GM19452 (cell line): ENCODE results near the gene TCF7.
A peak's percentile ranks its signal among the peaks of the same experiment; 100 is the strongest.

Experiments used
- ATAC-seq: cut with Tn5 transposase; IDR thresholded peaks from one replicate; pipeline ENCODE4 v1.9.1; 2021; ENCODE audit not compliant: unreplicated experiment

Gene TCF7

DNA sequence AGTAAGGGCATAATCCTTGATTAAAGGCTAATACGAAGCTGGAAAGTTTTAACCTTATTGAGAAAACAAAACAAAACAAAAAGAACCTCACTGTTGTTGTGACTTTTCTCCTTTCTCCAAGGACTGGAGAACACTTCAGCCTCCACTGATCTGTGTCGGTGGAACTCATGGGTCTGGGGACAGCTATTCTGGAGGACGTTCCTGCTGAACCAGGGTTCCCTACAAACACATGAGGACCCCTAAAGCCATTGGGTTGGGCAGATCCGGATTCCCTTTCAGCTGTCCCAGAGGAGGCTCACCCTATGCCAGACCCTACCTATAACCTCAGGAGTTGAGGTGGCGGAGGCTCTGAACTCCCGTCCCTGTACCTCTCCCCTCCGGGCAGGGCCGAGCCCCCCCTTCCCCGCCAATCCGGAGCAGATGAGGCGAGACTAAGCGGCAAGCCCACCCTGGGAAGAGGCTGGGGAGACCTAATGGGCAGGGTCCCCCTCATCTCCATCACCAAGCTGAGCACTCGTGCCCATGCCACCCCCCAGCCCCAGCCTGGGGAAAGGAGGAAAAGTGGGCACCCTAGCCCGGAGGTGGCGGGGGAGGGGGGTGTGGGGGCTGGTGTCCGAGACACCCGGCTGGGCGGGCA is 1.6 kb upstream of the TCF7 start:
- ATAC-seq: no peak

DNA sequence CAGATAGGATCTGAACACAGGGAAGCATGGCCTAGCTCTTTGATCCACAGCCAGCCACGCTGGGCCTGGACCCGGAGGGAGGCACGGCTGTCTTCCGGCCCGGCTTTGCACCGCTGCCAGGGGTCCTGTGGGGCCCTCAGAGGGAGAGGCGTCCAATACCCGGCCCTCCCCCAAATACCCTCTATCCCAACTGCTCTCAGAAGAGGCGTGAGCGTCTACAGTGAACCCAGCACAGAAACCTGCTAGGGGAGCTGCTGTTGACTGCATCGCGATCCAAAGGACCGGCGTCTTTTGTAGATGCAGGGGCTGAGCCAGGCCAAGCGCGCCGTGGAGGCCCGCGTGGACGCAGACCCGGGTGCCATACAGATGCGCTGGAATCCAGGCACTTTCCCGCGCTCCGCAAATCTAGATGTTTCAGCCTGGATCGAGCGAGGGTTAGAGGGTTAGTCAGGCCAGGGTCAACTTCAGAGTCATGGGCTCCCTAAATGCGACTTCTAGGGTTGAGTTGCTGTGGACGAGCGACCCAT is 1.1 kb upstream of the TCF7 start:
- no peak for ATAC-seq

DNA sequence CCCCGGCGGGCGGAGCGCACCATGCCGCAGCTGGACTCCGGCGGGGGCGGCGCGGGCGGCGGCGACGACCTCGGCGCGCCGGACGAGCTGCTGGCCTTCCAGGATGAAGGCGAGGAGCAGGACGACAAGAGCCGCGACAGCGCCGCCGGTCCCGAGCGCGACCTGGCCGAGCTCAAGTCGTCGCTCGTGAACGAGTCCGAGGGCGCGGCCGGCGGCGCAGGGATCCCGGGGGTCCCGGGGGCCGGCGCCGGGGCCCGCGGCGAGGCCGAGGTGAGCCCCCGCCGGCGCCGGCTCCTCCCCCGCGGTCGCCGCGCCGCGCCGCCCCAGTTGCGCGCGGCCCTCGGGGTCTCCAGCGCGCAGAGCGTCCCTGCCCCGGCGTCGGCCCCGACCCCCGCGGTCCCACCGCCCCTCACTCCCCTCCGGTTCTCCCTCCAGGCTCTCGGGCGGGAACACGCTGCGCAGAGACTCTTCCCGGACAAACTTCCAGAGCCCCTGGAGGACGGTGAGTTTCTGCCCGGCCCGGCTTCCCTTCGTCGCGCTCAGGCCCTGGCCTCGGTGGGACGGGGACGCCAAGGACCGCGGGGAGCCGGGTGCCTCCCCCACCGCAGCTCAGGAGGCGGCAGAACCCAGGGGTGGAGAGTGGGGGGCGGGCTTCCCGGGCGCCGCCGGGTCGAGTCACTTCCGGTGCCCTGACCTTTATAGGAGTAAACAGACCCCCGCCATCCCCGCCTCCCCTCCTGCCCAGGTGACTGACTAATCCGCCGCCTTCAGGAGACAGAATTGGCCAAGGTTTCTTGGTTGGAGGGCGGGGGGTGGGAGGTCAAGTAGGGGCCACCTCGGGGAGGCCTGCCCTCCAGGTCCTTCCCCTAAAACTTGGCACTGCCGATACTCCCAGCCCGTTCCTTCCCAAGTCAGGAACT is 665 bp downstream of the TCF7 start:
- ATAC-seq: no peak

DNA sequence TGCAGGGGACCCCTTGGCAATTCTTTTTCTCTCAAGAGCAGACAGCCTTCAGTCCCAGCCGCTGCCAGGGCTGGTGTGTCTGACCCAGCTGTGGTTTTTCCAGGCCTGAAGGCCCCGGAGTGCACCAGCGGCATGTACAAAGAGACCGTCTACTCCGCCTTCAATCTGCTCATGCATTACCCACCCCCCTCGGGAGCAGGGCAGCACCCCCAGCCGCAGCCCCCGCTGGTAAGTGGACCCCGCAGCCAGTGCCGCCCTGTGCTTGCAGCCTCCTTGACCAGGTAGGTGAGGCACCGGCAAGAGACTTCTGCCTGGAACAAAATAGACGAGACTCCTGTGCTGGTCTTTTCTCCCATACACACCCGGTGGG is 1.3 kb downstream of the TCF7 start:
- ATAC-seq: no peak

DNA sequence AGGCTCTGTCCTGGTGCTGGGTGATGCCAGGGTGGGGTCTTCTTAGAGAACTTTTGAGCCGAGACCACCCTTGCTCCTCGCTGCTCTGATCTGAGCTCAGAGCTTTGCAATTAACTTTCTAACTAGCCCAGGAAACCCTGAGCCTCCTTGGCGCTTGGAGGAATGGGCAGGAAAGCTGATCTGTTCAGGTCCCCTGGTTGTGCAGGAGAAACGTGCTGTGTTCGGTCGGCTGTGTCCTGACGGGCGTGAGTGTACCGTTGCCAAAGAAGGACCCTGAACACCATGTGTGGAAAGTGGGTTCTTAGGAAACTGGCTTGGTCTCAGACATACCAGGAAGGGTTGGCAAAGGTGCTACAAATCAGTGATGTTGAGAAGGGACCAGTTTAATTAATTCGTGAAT is 1.8 kb downstream of the TCF7 start:
- ATAC-seq: no peak

DNA sequence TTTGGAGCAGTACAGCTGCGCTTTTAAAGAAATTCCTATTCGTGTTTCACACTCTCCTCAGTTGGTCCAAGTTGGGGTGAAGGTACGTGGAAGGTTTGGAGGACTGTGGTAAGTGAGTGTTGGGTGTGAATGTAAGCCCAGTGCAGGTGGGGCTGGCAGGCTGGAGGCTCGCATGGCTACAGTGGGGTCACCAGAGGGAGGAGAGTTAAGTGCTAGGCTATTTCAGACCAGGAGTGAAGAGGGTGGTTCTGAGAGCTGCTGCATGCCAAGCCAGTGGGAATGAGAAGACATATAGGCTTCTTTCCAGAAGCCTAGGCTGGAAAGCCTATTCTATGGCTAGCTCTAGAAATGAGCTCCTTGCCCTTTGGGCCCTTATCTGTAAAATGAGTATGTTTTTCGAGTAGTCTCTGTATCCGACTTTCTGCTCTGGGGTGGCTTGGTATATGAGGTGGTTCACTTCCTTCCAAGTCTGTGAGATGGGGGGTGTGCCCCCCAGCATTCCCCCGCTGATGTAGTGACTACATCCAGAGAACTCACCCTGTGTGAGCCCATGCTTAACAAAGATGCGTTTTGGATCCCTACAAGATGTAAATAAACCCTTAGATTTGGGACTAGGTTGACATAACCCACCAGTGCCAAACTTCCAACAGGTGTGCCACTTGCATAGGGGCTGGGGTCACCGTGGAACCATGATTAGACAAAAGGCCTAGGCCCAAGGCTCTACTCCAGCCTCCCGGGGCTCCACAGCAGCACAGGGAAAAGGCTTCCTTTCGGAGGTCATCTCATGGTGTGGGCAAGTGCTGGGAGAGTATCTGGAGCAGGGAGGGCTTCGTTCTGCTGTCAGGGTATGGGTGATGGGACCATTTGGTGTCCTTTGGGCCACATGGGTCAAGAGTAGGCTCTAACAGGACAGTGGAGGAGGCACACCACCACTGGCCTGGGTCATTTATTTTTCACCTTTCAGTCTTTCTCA is 2.6 kb downstream of the TCF7 start:
- no peak for ATAC-seq

DNA sequence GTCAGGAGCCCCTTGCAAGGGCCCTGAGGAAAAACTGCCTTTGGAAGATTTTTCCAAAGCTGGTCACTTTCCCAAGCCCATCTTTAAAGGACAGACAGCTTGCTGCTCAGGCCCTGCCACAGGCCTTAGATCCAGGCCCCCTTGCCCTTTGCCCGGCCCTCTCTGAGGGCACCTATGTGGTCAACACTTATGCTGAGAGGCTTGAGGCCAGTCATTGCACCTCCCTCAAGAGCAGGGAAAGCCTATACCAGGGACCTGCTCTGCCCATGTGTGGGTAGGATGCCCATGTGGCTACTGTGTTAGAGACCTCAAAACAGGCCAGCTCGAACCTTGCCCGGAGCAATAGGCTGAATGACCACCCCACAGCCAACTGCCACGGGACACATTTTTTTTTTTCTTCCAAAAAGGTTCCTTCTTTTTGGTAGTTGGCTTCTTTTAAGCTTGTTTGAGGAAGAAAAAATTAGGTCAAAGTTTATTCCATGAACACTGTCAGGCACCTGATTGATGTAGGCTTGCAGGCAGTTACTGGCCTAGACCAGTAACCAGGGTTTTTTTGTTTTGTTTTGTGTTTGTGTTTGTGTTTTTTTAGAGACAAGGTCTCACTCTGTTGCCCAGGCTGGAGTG is 3.8 kb downstream of the TCF7 start:
- no peak for ATAC-seq

DNA sequence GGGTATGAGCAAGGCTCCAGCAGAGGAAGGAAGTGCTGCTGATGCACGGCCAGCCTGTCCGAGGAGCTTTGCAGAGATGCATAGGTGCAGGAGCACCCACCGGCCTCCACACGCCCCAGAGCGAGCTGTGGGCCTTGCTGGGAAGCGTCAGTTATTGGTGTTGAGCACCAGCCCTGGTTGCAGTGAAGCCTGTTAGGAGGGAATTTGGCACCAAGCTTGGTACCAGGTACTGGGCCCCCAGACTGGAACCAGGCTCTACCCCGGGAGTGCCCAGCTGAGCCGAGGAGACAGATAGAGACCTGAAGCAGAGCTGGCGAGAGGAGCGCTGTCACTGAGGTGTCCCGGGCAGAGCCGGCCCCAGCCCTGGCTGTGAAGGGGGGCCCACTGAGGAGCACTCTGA is 5.2 kb downstream of the TCF7 start:
- ATAC-seq: no peak

DNA sequence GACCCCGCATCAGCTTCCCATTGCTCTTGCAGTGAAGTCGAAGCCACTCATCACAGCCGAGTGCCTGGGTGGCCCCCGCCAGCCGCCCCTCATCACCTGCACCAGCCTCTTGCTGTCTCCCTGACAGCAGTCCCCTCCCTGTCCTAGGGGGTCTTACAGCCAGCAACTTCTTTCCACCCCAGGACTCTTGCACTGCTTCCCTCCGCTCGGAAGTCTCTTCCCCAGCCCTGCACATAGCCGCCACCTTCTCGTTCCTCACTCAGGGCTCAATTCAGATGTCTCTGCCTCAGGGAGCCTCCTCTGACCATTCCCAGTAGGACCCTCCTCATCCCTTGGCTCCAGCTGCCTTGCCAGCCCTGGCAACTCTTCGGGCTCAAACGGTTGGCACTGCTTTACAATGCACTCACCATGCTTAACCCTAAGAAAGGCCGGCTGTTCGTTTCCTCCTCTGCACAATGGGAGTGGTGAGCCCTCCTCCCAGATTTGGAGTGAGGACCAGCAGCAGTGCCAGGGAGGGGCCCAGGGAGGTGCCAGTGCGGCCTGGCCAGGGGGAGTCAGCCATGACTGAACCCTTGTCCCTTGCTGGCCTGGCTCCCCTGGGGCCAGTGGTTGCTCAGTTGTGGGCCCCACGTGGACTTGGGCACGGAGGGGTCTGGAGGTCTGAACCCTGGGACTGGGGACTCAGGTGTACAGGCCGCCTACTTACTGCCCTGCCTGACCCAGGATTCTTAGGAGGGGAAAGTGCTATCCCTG is 6.1 kb downstream of the TCF7 start:
- ATAC-seq: no peak

DNA sequence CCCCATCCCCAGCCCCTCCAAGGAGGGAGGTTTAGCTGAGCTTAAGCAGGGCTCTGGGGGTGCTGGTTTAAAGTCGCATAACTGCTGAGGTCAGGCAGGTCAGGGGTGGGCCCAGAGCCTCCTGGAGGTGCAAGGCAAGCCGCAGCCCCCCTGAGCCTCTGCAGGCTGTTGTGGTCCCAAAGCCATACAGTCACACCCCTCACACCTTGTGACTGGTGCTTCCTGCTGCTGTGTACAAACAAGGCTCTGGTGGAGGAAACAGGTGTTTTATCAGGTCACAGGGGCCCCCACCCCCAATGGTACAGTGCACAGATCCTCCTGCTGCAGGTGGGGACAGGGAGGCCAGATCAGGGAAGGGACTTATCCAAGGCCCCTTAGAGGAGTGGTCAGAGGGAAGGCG is 8.0 kb downstream of the TCF7 start:
- no peak for ATAC-seq

DNA sequence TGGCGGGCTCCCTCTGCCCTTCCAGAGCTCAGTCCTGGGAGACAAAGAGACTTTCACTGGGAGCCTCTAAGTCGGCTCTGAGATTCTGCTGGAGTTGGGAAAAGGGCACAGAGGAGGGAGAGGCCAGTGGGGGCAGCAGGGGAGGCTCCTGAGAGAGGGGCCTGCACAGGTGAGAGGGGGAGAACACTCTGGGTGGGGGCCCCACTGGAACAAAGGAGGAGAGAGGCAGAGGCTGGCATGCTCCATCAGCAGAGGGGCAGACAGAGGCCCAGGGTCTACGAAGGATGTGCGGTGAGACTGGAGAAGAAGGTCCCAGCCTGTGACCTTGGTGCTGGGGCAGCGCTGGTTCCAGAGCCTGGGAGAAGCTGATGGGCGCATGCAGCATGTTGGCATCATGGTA is 8.9 kb downstream of the TCF7 start:
- no peak for ATAC-seq

DNA sequence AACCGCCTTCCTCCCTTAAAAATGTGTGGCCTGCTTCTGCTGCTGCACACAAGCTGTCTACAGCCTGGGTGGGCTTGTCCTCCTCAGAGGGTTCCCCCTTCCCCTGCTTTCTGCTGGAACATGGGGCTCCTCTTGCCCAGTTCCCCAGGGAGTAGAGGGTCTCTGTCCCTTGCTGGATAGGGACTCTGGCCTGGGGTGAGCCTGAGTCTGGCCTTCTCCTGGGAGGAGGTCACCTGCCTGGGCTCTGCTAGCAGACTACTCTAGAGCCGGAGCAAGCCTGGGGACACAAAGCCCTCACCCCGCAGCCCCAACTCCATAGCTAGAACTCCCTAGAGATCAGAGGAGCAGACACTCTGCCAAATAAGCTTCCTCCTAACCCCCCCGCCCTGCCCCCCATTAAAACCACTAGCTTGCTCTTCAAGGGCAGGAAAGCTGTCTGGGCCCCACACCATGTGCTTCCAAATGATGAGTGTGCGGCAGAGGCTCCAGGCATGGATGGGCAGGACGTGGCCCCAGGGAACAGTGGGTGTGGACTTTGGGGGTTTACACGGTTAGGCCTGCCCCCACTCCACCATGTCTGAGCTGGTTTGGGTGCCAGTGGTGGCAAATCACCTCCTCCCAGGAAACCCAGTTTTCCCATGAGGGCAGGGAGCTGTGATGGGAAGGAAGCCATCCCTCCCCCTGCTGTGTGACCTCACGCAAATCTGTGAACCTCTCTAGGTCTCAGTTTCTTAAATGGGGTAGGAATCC is 10.0 kb downstream of the TCF7 start:
- ATAC-seq: no peak

DNA sequence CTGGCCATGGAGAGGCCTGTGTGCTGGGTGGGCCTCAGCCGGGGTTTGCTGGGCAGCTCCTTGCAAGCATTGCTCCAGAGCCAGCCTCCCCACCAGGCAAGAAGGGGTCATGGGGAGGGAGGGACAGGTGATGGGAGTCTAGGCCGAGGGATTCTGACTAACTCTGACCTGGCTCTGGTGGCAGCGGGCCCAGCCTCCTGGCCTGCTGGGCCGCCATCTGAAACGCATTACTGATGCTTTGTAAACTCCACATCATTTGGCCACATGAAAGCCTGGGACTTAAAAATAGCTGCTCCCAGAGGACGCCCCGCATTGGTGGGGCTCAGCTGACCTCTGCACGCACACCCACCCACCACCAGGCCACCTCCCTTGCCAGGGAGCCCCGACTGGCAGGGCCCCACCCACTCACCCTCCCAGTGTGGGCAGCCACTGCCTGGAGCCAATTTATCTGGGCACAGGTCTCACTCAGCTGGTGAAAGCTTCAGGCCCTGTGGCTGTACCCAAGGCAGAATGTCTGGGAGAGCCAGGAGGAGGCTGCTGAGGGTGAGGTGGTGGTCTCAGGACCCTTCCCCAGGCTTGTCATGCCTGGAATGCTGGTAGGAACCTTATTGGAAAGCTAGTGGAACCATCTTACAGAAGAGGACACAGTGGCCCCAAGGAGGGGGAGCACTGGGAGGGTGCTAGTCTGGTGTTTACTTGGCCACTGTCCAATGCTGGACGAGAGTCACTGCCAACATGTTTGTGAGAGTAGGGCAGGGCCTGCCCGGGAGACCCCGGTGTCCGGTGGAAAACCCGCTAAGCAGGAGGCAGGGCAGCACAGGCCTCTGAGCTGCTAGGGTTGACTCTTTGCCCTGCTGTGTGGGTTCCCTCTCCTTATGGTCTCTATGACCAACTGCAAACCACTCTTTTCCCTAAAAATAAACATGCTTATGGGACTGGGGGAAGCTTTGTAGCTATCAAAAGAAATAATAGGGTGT is 10.8 kb downstream of the TCF7 start:
- no peak for ATAC-seq

DNA sequence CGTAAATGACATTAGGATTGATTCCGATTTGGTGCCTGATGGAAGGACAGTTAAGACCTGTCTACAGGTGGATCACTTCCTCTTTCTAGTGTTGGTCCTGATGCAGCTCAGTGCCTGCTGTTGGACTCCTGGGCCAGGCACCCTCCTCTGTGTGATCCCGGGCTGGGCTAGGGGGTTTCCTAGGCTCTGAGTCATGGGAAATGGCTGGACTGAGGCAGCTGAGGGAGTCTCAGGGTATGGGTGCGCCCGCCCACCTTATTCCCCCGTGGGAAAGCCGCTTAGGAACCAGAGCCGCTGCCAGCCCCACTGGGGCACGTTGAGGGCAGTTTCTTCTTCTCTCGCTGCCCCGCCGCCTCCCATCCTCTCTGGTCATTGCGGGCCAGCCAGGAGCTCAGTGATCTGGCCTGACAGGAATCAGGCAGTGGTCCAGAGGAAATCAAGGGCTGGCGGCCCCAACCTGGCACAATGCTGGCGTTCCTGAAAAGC is 12.9 kb downstream of the TCF7 start:
- peak; percentile 69 for ATAC-seq

DNA sequence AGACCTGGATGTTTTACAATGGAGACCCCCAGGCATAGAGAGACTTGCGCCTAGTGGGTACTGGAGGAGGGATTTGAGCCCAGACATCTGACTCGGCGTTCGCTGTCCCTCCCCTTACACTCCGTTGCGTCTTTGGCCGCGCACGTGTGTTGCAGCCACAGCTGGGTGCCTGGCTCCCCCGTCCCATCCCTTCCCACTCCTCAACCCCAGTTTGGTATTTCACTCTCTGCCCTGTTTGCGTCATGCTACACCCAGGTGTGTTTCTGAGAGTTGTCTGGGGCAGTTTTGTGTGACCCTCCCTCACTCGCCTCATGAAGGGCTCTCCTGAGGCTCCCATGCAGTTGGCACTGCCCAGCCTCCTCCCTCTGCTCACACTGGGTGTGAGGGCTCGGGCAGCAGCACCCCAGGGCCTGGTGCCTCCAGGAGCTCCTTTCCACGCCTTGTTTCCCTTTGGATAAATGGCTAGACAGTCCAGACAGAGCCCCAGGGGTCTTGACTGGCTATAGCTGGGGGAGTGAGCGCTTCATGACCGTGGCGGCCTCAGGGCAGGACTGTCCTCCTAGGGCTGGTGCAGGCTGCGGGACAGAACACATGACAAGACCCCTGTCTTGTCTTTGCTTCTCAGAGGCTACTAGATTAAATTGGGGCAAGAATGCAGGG is 13.6 kb downstream of the TCF7 start:
- no peak for ATAC-seq

DNA sequence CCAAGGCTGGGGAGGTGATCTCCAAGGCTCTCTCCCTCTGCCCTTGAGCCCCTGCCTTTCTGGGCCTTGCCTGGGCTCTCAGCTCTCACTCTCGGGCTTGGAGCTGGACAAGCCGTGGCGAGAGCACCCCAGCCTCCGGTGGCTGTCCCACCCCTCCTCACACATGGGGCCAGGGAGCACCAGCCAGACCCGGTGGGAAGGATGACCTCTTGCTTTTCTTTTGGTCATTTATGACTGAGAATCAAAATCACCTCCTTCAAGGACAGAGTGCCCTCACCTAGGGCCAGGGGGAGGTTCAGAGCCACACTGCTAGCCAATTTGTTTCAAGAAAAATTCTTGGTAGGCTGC is 14.1 kb downstream of the TCF7 start:
- no peak for ATAC-seq

DNA sequence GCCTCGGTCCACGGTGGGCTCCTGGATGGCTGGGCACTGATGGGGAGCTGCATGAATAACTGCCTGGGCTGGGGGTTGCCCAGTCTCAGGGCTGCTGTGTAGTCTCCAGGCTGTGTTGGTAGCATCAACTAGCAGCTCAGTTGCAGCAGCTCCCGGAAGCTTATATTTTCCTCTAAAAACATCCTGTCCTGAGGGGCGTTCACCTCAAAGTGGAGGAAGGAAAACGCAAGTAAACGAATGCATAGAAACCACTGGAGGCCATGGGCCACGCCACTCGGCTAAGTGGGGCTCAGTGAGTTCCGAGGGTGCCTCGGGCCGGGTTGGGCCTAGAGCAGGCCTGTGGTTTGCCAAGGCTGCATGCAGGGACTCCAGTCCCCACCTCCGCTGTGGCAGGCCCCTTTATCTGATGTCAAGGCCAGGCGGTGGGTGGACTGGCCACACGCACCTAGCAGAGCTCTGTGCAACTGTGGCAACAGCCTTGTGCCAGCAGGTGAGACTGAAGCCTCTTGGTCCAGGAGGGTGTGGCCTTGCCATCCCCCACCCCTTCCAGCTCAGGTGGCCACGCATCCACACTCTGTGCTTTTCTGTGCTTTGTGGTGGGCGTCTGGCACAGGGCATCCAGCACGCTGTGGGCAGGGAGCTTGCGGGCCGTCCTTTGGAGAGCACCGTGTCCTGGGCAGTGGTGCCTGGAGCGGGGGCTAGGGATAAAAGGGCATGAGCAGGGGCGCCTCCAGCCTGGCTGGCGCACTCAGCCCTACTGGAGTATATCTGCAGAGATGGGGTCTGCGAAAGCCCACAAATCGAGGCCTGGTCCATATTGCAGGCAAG is 15.1 kb downstream of the TCF7 start:
- ATAC-seq: no peak
